ENCODE results near the gene TIMELESS. TPM values are rescaled to one million over a fixed set of nuclear protein-coding genes. Genes with fewer than 3 reads are reported as not detected.

The TIMELESS gene
- total RNA-seq, 4 donors from 2014 or later: 1.9 to 4.6 (median 2.5) TPM

- Histone ChIP-seq H3K4me3 (no peak overlapping the region), H3K36me3 (no peaks in the 10 kb centered on the region), H3K27ac (no peak overlapping the region), H3K9me3 (no peaks in the 10 kb centered on the region), H3K4me1 (no peaks in the 10 kb centered on the region), H3K27me3 (no peaks in the 10 kb centered on the region)
- no peak for DNase-seq
- intact Hi-C loops (cut with DNase I; ENCODE audit: low total_unique reads) (no loop called here), in situ Hi-C loops (cut with MboI; ENCODE audit: low sequenced_read_pairs in 4 of 4) (no loop called here)
- TF ChIP-seq POLR2A (IDR thresholded peaks at IDR 0.05): no peak
- TF ChIP-seq CTCF (IDR thresholded peaks at IDR 0.05 in 4 of 5, conservative IDR thresholded peaks at IDR 0.05 in 1 of 5): no peak
- ATAC-seq: no peak
These were observed 28.8 kb downstream of the TIMELESS start for GRCh38 chr12:56420411-56420810.

GRCh38 chr12:56417739-56418138 is 31.5 kb downstream of the TIMELESS start:
- intact Hi-C loops (cut with DNase I; ENCODE audit: low total_unique reads) (no loop called here), in situ Hi-C loops (cut with MboI; ENCODE audit: low sequenced_read_pairs in 4 of 4) (no loop called here)
- DNase-seq (no peak), ATAC-seq (no peak)
- Histone ChIP-seq H3K4me1 (no peaks in the 10 kb centered on the region), H3K36me3 (no peaks in the 10 kb centered on the region), H3K27ac (no peak overlapping the region), H3K4me3 (no peak overlapping the region), H3K27me3 (no peaks in the 10 kb centered on the region), H3K9me3 (no peaks in the 10 kb centered on the region)
- TF ChIP-seq POLR2A (IDR thresholded peaks at IDR 0.05): no peak
- no peak for TF ChIP-seq CTCF (IDR thresholded peaks at IDR 0.05 in 4 of 5, conservative IDR thresholded peaks at IDR 0.05 in 1 of 5)

GRCh38 chr12:56414401-56414800 is 34.8 kb downstream of the TIMELESS start:
- intact Hi-C loops (cut with DNase I; ENCODE audit: low total_unique reads): no loop called here
- Histone ChIP-seq H3K4me1 (no peaks in the 10 kb centered on the region), H3K27me3 (no peaks in the 10 kb centered on the region), H3K4me3 (no peak overlapping the region), H3K27ac (no peak overlapping the region), H3K9me3 (no peaks in the 10 kb centered on the region), H3K36me3 (no peaks in the 10 kb centered on the region)
- ATAC-seq (no peak), DNase-seq (no peak)
- TF ChIP-seq POLR2A (IDR thresholded peaks at IDR 0.05): no peak
- TF ChIP-seq CTCF (IDR thresholded peaks at IDR 0.05 in 4 of 5, conservative IDR thresholded peaks at IDR 0.05 in 1 of 5): no peak
- in situ Hi-C loops (cut with MboI; ENCODE audit: low sequenced_read_pairs in 4 of 4): no loop called here

- in situ Hi-C loops (cut with MboI; ENCODE audit: low sequenced_read_pairs in 4 of 4) (no loop called here), intact Hi-C loops (cut with DNase I; ENCODE audit: low total_unique reads) (no loop called here)
- Histone ChIP-seq H3K27me3 (no peaks in the 10 kb centered on the region), H3K4me1 (no peaks in the 10 kb centered on the region), H3K4me3 (no peak overlapping the region), H3K27ac (no peak overlapping the region), H3K9me3 (no peaks in the 10 kb centered on the region), H3K36me3 (no peaks in the 10 kb centered on the region)
- TF ChIP-seq POLR2A (IDR thresholded peaks at IDR 0.05) (no peak), CTCF (IDR thresholded peaks at IDR 0.05 in 4 of 5, conservative IDR thresholded peaks at IDR 0.05 in 1 of 5) (no peak)
- DNase-seq: no peak
- ATAC-seq: no peak
These were observed 35.8 kb downstream of the TIMELESS start for GRCh38 chr12:56413392-56413791.

Data from gastrocnemius medialis (tissue), 4 donors.